Upper lobe of right lung (tissue), 1 donor: ENCODE measurements around the gene ALK. TPM values are rescaled to one million over a fixed set of nuclear protein-coding genes. Genes with fewer than 3 reads are reported as not detected.

ENCODE experiments used
- ATAC-seq: fragments of 200-7000 bp; cut with Tn5 transposase; one replicate; pipeline ENCODE4 v1.9.1; 2020; ENCODE audit warnings: mild to moderate bottlenecking, moderate library complexity
- DNase-seq: peaks from one replicate; pipeline ENCODE4 v3.0.0-alpha.2; 2020
- H3K27ac ChIP-seq: fragments of 200-600 bp; one replicate; pipeline ENCODE4 v1.8.0; 2022
- H3K27me3 ChIP-seq: fragments of 200-600 bp; one replicate; pipeline ENCODE4 v1.8.0; 2022; ENCODE audit warnings: mild to moderate bottlenecking
- H3K36me3 ChIP-seq: fragments of 200-600 bp; one replicate; pipeline ENCODE4 v1.8.0; 2022
- H3K4me1 ChIP-seq: fragments of 200-600 bp; one replicate; pipeline ENCODE4 v1.8.0; 2022
- H3K4me3 ChIP-seq: fragments of 200-600 bp; one replicate; pipeline ENCODE4 v1.8.0; 2022; ENCODE audit warnings: mild to moderate bottlenecking
- H3K9me3 ChIP-seq: fragments of 200-600 bp; one replicate; pipeline ENCODE4 v1.8.0; 2022
- CTCF ChIP-seq: fragments of 200-600 bp; IDR thresholded peaks from one replicate; pipeline ENCODE4 v1.8.0; 2022; ENCODE audit warnings: antibody characterized with exemption
- intact Hi-C: fragments of 100-400 bp; cut with DNase I; formaldehyde crosslinking; loops from one replicate; pipeline ENCODE4 v1.11.0; 2022
- total RNA-seq: library from RNA; stranded (reverse); fragmentation: NEBNext Ultra II Directional; extraction: Animal tissue kit (Norgen Biotek cat#: 25700); gene quantifications from one replicate; pipeline ENCODE4 v1.2.1, GENCODE V29; 2021
- donor health status: DM: no; HTN: yes; CAD: no; lungs with severe emphysema.

Gene ALK
- total RNA-seq, 1 donor from 2014 or later, result not detected

DNA sequence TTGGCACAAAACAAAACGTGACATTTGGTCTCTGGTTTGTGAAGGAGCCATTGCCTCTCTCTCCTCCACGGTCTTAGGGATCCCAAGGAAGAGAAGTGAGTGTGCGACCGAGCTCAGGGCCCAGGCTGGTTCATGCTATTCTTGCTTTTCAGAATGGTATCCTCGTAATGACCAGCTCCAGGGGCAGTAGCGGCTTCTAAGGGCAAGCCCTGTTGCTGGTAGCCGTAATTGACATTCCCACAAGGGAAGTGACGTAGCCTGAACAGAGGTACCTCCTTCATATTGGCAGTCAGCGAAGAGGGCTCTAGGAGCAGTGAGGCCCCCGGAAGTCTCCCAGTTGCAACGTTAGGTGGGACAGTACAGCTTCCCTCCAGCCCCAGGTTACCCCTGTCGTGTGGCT lies 728.3 kb downstream of the ALK start:
- DNase-seq (no peak), ATAC-seq (no peak)
- no peak for TF ChIP-seq CTCF
- Histone ChIP-seq H3K4me1 (no peaks in the 10 kb centered on the region), H3K27me3 (no peaks in the 10 kb centered on the region), H3K4me3 (no peak overlapping the region), H3K36me3 (peaks cover 5% of the 10 kb centered on the region), H3K27ac (no peak overlapping the region), H3K9me3 (no peaks in the 10 kb centered on the region)
- intact Hi-C loops, result loop anchor here (10.0 kb wide), 1 partner anchor 218 kb away; no protein-coding TSS in a partner anchor

DNA sequence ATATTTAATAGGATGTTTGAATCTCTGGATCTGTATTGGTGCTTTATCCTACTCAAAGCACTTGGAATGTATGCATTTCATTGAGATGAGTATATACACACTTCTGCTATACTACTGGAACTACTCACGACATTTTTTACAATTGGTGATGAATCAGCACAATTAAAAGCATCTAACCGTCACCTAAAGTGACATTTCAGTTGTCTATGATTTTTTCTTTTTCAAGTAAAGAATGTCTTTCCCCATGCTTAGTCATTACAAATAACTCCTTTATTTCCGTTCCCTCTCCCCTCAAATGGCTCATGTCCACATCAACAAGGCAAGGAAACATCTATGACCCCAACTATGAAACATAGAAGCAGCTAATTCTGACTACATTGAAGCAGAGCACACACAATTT lies 728.9 kb downstream of the ALK start:
- no peak for DNase-seq
- no peak overlapping the region for H3K27ac ChIP-seq
- H3K9me3 ChIP-seq, result no peaks in the 10 kb centered on the region
- no peak for ATAC-seq
- H3K4me1 ChIP-seq, result no peaks in the 10 kb centered on the region
- intact Hi-C loops, result loop anchor here (10.0 kb wide), 1 partner anchor 218 kb away; no protein-coding TSS in a partner anchor
- H3K36me3 ChIP-seq, result peaks cover 5% of the 10 kb centered on the region
- H3K4me3 ChIP-seq, result no peak overlapping the region
- no peaks in the 10 kb centered on the region for H3K27me3 ChIP-seq
- no peak for TF ChIP-seq CTCF

- intact Hi-C loops, result loop anchor here (10.0 kb wide), 1 partner anchor 217 kb away; no protein-coding TSS in a partner anchor
- Histone ChIP-seq H3K27ac (no peak overlapping the region), H3K27me3 (no peaks in the 10 kb centered on the region), H3K4me1 (no peaks in the 10 kb centered on the region), H3K9me3 (no peaks in the 10 kb centered on the region), H3K36me3 (peaks cover 5% of the 10 kb centered on the region), H3K4me3 (no peak overlapping the region)
- ATAC-seq, result no peak
- no peak for DNase-seq
- no peak for TF ChIP-seq CTCF
These were observed 729.6 kb downstream of the ALK start for GRCh38 chr2:29191817-29192216.

- H3K27ac ChIP-seq, result no peak overlapping the region
- no peaks in the 10 kb centered on the region for H3K9me3 ChIP-seq
- intact Hi-C loops, result no loop called here
- no peak for TF ChIP-seq CTCF
- no peaks in the 10 kb centered on the region for H3K27me3 ChIP-seq
- DNase-seq (no peak), ATAC-seq (no peak)
- H3K36me3 ChIP-seq, result peaks cover 5% of the 10 kb centered on the region
- H3K4me3 ChIP-seq, result no peak overlapping the region
- H3K4me1 ChIP-seq, result no peaks in the 10 kb centered on the region
These were observed 732.3 kb downstream of the ALK start for GRCh38 chr2:29189052-29189451.

GRCh38 chr2:29187926-29188325 lies 733.5 kb downstream of the ALK start:
- ATAC-seq (no peak), DNase-seq (no peak)
- no peaks in the 10 kb centered on the region for H3K9me3 ChIP-seq
- no peak overlapping the region for H3K4me3 ChIP-seq
- H3K27me3 ChIP-seq, result no peaks in the 10 kb centered on the region
- no peak for TF ChIP-seq CTCF
- H3K4me1 ChIP-seq, result no peaks in the 10 kb centered on the region
- H3K27ac ChIP-seq, result no peak overlapping the region
- peaks cover 5% of the 10 kb centered on the region for H3K36me3 ChIP-seq
- intact Hi-C loops, result no loop called here

GRCh38 chr2:29186817-29187216 lies 734.6 kb downstream of the ALK start:
- no peak for ATAC-seq
- Histone ChIP-seq H3K27ac (no peak overlapping the region), H3K9me3 (no peaks in the 10 kb centered on the region), H3K4me3 (no peak overlapping the region), H3K4me1 (no peaks in the 10 kb centered on the region), H3K27me3 (no peaks in the 10 kb centered on the region), H3K36me3 (peaks cover 12% of the 10 kb centered on the region)
- intact Hi-C loops, result no loop called here
- TF ChIP-seq CTCF, result no peak
- no peak for DNase-seq
